Breast epithelium (tissue), 4 donors: ENCODE results near the gene FUT2. TPM values are rescaled to one million over a fixed set of nuclear protein-coding genes. Genes with fewer than 3 reads are reported as not detected.

Experiments used
- DNase-seq, 2 donors: peaks; one replicate each; pipeline ENCODE4 v3.0.0-alpha.2; 2019; ENCODE audit warnings: low spot score in 2 of 2
- H3K27ac ChIP-seq, 2 donors: fragments of 200-600 bp; sonication (generic) in 1 of 2; one replicate each; pipeline ENCODE4 v1.5.1; 2016 to 2019; ENCODE audit warnings: mild to moderate bottlenecking in 1 of 2
- H3K27me3 ChIP-seq, 2 donors: fragments of 200-600 bp; sonication (generic) in 1 of 2; one replicate each; pipeline versions ENCODE4 v1.5.1 to v1.6.0; 2017 to 2019; ENCODE audit warnings: control low read depth in 1 of 2, mild to moderate bottlenecking in 1 of 2
- H3K36me3 ChIP-seq: fragments of 200-600 bp; one replicate; pipeline ENCODE4 v1.5.1; 2019
- H3K4me1 ChIP-seq, 2 donors: fragments of 200-600 bp; sonication (generic); one replicate each; pipeline ENCODE4 v1.5.1; 2016 to 2019; ENCODE audit warnings: control low read depth in 1 of 2
- H3K4me3 ChIP-seq, 3 donors: fragments of 200-600 bp; sonication (generic); 1 replicate in 2 of 3; 2 replicates in 1 of 3; pipeline ENCODE4 v1.5.1; 2016 to 2019; ENCODE audit warnings: mild to moderate bottlenecking in 3 of 3, moderate library complexity in 2 of 3
- H3K9me3 ChIP-seq, 2 donors: fragments of 200-600 bp; sonication (generic) in 1 of 2; one replicate each; pipeline ENCODE4 v1.5.1; 2016 to 2019; ENCODE audit warnings: control low read depth in 1 of 2
- POLR2A ChIP-seq: fragments of 450-650 bp; IDR thresholded peaks from one replicate; pipeline ENCODE4 v1.6.1; 2016; ENCODE audit warnings: antibody characterized with exemption, mild to moderate bottlenecking, moderate library complexity
- POLR2AphosphoS5 ChIP-seq, 3 donors: sonication (generic); formaldehyde crosslinking; IDR thresholded peaks; one replicate each; pipeline ENCODE4 v1.6.1; 2017; ENCODE audit warnings: antibody characterized with exemption in 3 of 3
- intact Hi-C: fragments of 100-400 bp; cut with DNase I; formaldehyde crosslinking; loops from one replicate; pipeline ENCODE4 v1.15.1; 2023; ENCODE audit warnings: low total_unique reads
- total RNA-seq, 3 donors: library from RNA; depleted of rRNA; stranded (reverse); fragments of >200 nt; gene quantifications; one replicate each; pipeline ENCODE4 v1.1.0, GENCODE V29; 2016
- TF ChIP-seq, protein P1 (sequence below), 3 donors: fragments of 450-650 bp; IDR thresholded peaks; one replicate each; pipeline ENCODE4 v1.5.1; 2016 to 2017; ENCODE audit warnings: antibody characterized with exemption in 3 of 3, mild to moderate bottlenecking in 3 of 3, moderate library complexity in 3 of 3

Gene FUT2
- total RNA-seq, 3 donors from 2014 or later = 2.6 to 5.9 TPM; not detected in 1

- DNase-seq = peak; percentile 98 to 99
- intact Hi-C loops = no loop called here
- H3K36me3 ChIP-seq = no peaks in the 10 kb centered on the region
- no peaks in the 10 kb centered on the region for H3K27me3 ChIP-seq
- H3K27ac ChIP-seq = peak overlapping the region; percentile 85 to 86
- no peaks in the 10 kb centered on the region for H3K9me3 ChIP-seq
- peak overlapping the region; percentile 52 to 67 (median 54) for H3K4me3 ChIP-seq
- TF ChIP-seq POLR2A (no peak), POLR2AphosphoS5 (IDR thresholded peaks at IDR 0.05) (peak; percentile 83 to 89 (median 89))
- TF ChIP-seq, protein P1, sequence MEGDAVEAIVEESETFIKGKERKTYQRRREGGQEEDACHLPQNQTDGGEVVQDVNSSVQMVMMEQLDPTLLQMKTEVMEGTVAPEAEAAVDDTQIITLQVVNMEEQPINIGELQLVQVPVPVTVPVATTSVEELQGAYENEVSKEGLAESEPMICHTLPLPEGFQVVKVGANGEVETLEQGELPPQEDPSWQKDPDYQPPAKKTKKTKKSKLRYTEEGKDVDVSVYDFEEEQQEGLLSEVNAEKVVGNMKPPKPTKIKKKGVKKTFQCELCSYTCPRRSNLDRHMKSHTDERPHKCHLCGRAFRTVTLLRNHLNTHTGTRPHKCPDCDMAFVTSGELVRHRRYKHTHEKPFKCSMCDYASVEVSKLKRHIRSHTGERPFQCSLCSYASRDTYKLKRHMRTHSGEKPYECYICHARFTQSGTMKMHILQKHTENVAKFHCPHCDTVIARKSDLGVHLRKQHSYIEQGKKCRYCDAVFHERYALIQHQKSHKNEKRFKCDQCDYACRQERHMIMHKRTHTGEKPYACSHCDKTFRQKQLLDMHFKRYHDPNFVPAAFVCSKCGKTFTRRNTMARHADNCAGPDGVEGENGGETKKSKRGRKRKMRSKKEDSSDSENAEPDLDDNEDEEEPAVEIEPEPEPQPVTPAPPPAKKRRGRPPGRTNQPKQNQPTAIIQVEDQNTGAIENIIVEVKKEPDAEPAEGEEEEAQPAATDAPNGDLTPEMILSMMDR (IDR thresholded peaks at IDR 0.05) = no peak
- peaks cover 4 to 9% of the 10 kb centered on the region in 2 donors for H3K4me1 ChIP-seq
These were observed 25.0 kb downstream of the FUT2 start for GRCh38 chr19:48720613-48721296.

DNA sequence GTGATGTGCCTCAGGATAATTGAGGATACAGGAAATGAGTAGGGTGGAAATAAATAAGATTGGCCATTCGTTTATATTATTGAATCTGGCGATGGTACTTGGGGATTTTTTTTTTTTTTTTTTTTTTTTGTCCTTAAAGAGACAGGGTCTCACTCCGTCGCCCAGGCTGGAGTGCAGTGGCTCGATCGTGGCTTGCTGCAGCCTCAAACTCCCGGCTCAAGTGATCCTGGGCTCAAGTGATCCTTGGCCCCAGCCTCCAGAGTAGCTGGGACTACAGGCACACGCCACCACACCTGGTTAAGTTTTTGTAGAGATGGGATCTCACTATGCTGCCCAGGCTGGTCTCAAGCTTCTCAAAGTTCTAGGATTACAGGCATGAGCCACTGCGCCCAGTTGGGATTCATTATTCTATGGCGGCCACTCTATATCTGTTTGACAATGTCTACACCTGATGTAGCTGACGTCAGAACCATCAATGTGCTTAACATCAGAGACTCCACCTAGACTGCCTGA, 26.5 kb downstream of the FUT2 start:
- H3K9me3 ChIP-seq = no peaks in the 10 kb centered on the region
- no peaks in the 10 kb centered on the region for H3K27me3 ChIP-seq
- H3K4me1 ChIP-seq = peaks cover 0 to under 1% of the 10 kb centered on the region in 2 donors
- H3K36me3 ChIP-seq = no peaks in the 10 kb centered on the region
- no peak overlapping the region for H3K27ac ChIP-seq
- DNase-seq = no peak
- H3K4me3 ChIP-seq = no peak overlapping the region
- TF ChIP-seq POLR2AphosphoS5 (IDR thresholded peaks at IDR 0.05) (no peak), POLR2A (no peak)
- TF ChIP-seq, protein P1 (IDR thresholded peaks at IDR 0.05) = no peak
- intact Hi-C loops = no loop called here

- Histone ChIP-seq H3K4me1 (no peaks in the 10 kb centered on the region), H3K27me3 (no peaks in the 10 kb centered on the region), H3K9me3 (no peaks in the 10 kb centered on the region), H3K4me3 (peak overlapping the region in 1 of 3 donors; percentile 6), H3K27ac (peak overlapping the region; percentile 54 to 87), H3K36me3 (no peaks in the 10 kb centered on the region)
- intact Hi-C loops = no loop called here
- TF ChIP-seq, protein P1 (IDR thresholded peaks at IDR 0.05) = peak in 1 of 3 donors; percentile 12
- TF ChIP-seq POLR2A (no peak), POLR2AphosphoS5 (IDR thresholded peaks at IDR 0.05) (peak in 2 of 3 donors; percentile 22 to 39)
- no peak for DNase-seq
These were observed 29.3 kb downstream of the FUT2 start for GRCh38 chr19:48724796-48725753.

- Histone ChIP-seq H3K36me3 (no peaks in the 10 kb centered on the region), H3K9me3 (no peaks in the 10 kb centered on the region), H3K27me3 (no peaks in the 10 kb centered on the region), H3K4me1 (no peaks in the 10 kb centered on the region), H3K27ac (peak overlapping the region in 1 of 2 donors; percentile 87), H3K4me3 (no peak overlapping the region)
- DNase-seq = no peak
- TF ChIP-seq POLR2A = no peak
- intact Hi-C loops = no loop called here
These were observed 30.8 kb downstream of the FUT2 start for GRCh38 chr19:48726556-48726955.

DNA sequence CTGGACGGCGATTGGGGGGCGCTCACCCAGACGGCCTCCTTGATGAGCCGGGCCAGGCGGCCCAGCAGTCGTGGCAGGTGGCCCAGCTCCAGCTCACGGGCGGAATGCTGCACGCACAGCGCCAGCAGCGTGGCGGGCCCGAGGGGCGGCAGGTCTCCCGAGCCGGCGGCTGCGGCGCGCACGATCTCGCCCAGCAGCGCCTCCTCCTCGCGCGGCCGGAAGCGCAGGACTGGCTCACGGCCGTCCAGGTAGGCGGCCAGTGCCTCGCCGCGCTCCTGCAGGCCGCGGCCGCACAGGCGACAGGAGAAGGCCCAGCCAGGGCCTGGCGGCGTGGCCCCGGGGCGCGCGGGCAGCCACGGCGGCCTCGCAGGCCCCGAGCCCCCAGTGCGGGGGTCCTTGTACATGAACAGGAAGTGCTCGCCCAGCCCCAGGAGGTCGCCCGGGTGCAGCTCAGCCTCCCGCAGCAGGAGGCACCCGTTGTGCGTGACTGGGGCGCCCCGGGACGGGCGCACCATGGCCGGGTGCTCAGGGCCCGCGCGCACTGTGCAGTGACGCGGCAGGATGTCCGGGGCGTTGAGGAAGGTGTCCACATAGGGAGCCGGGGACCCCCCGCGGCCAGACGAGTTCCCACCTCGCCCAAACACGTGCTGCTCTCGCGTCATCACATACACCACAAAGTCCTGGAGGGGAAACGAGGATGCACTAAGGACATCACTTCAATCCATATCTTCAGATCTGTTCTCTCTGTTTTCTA, 33.3 kb downstream of the FUT2 start:
- H3K27me3 ChIP-seq = no peaks in the 10 kb centered on the region
- no peaks in the 10 kb centered on the region for H3K4me1 ChIP-seq
- intact Hi-C loops = no loop called here
- TF ChIP-seq POLR2A = no peak
- TF ChIP-seq, protein P1 (IDR thresholded peaks at IDR 0.05) = peak in 1 of 3 donors; percentile 13
- no peak for TF ChIP-seq POLR2AphosphoS5 (IDR thresholded peaks at IDR 0.05)
- peak overlapping the region; percentile 46 to 66 for H3K27ac ChIP-seq
- H3K36me3 ChIP-seq = no peaks in the 10 kb centered on the region
- DNase-seq = no peak
- H3K4me3 ChIP-seq = peak overlapping the region in 2 of 3 donors; percentile 49 to 61
- H3K9me3 ChIP-seq = no peaks in the 10 kb centered on the region
